Ureter (tissue), 1 donor: Measurements from ENCODE around the gene STPG2. TPM values are rescaled to one million over a fixed set of nuclear protein-coding genes. Genes with fewer than 3 reads are reported as not detected.

Experiments
- DNase-seq: peaks from one replicate; pipeline ENCODE4 v3.0.0-alpha.2; 2020; ENCODE audit warnings: low spot score
- total RNA-seq: library from RNA; stranded (reverse); gene quantifications from one replicate; pipeline ENCODE4 v1.2.4, GENCODE V29; 2023
- donor health status: DM: yes; HTN: yes; CAD: no.

STPG2 gene
- total RNA-seq, 1 donor from 2014 or later: 1.4 TPM

DNA sequence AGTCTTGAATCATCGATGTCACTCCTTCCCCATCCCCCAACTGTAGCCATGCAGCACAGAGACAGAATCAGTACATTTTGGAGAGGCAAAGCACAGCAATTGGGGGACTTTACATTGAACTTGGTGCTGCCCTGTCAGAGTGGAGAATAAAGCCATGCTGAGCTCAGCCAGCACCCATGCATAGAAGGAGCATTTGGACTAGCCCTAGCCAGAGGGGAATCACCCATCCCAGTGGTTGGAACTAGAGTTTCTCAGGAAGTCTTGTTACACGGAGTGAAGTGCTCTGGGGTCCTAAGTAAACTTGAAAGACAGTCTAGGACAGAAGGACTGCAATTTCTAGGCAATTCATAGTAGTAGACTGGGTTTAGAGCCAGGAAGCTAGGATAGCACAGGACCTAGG is 49.6 kb downstream of the STPG2 start:
- DNase-seq: no peak

GRCh38 chr4:98092833-98093439 is 50.3 kb downstream of the STPG2 start:
- DNase-seq: no peak

DNA sequence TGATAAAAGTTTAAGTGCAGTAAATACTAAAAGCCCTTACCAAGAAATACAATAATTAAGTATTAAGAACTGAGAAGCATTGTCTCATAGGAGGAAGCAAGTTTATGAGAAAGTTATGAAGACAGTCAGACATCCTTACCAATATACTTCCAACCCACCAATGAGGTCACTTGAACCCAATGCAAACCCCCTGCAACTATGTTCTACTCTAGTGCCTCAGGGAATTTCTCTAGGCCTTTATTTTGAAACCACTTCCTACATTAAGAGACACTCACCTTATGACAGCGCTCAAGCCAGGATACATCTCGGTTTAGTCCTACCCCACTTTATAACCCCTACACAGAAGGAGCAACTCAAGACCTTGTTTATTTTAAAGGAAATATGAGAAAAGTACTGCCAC is 61.3 kb downstream of the STPG2 start:
- DNase-seq: no peak

GRCh38 chr4:98068495-98068894 is 74.8 kb downstream of the STPG2 start:
- DNase-seq: no peak

DNA sequence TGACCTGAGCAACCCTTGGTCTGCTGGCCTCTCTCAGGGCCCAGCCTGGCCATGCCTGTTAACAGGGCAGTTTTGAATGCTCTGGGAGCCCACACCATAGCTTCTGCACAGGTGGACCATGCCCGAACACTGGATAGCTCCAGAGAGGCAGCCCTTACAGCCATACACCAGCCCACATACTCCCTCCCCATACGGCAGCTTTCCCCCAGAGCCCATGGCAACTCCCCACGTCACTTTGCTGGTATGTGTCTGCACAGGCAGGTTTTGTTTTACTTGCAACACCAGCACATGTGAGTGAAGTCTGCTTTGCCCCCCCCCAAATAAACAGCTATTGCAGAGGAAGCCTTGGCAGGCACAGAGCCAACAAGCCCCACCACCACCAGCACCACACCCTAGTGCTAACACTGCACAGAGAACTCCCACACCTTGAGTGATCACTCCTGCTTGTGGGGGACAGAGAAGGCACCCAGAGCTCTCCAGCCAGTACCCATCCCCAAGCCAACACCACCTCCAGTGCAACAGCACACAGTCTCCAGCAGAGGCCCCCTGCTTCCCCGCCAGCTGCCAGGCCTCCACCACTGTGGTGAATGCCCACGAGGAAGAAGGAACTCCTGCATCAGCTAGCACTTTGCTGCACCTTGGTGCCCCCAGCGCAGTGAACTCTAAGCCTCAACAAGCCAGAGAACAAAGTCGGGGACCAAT is 87.3 kb downstream of the STPG2 start:
- no peak for DNase-seq

- no peak for DNase-seq
Observed at GRCh38 chr4:98046665-98047064, 96.6 kb downstream of the STPG2 start.

DNA sequence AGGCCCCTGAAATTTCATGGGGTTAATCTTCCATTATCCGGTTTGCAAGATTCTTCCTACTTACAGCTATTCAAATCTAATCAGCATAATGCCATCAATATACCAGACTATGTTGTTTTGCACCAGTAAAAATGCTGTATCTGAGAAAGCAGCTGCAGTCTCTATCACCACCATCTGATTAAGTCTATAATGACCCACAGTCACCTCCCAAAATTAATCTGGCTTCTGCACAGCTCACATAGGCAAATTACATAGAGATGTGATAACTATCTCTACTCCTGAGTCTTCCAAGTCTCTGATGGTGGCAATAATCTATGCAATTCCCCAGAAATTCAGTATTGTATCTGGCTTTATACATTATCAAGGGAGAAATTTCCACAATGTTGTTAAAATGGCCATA is 113.2 kb downstream of the STPG2 start:
- DNase-seq: no peak

- no peak for DNase-seq
Observed at GRCh38 chr4:98027827-98028226, 115.4 kb downstream of the STPG2 start.

GRCh38 chr4:98026362-98026761 is 116.9 kb downstream of the STPG2 start:
- no peak for DNase-seq

DNA sequence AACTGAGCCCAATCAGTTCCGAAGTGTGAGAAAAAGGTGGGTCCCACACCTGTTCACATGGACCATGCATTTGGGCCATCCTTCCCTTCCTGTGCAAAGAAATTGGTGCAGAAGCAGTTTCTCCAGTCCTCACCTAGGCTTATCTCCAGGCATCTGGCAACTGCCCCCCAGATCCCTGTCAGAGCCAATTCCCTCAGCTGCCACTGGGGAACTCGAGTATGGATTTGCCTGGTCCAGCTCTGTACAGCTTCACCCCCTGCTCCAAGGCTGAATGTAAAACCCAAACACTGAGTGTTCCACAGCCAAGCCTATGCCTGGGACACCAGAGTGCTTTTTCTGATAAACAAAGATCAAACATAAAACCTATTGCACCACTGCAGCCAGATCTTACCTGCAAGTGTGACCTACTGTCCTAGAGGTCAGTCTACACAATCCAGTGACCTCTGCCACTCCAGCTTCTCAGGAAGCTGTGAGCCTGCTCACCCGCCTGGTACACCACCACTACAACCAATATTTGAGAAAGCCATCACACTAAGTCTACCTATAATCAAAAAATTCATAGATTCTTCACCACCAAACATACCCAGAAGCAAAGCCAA is 136.4 kb downstream of the STPG2 start:
- DNase-seq: no peak

DNA sequence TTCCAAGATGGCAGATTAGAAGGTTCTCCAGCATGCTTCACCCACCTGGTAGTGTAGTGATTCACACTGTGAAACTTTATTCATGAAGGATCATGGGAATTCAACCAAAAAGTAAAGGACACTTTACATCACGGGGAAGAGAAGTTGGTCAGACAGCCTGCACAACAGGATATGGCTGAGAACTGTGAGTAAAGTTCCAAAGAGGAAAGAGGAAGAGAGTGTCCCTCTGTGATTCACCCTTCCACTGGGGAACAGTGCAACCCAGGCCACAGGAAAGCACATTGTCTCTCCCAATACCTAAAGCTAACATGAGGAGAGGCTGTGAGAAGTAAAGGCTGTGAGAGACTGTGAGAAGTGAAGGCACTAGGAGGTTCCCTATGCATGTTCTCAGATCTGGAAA is 137.2 kb downstream of the STPG2 start:
- no peak for DNase-seq

DNA sequence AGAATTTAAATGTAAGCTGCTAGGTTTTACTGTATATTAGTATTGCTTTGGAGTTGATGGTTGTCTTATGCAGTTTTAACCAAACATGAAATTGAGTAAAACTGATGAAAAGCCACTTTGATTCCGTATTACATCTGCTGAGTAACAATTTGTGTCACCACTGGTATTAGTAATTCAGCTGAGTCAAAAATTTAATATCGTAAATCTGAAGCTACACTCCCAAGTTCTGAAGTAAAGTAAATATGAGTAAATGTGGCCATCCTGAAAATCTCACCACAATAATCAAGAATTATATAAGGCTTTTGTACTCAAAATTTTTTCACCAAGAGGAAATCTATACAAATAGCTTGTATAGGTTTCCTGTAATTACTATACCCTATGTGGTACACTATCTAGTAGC is 142.3 kb downstream of the STPG2 start:
- no peak for DNase-seq

- no peak for DNase-seq
Observed at GRCh38 chr4:97998203-97998602, 145.1 kb downstream of the STPG2 start.

DNA sequence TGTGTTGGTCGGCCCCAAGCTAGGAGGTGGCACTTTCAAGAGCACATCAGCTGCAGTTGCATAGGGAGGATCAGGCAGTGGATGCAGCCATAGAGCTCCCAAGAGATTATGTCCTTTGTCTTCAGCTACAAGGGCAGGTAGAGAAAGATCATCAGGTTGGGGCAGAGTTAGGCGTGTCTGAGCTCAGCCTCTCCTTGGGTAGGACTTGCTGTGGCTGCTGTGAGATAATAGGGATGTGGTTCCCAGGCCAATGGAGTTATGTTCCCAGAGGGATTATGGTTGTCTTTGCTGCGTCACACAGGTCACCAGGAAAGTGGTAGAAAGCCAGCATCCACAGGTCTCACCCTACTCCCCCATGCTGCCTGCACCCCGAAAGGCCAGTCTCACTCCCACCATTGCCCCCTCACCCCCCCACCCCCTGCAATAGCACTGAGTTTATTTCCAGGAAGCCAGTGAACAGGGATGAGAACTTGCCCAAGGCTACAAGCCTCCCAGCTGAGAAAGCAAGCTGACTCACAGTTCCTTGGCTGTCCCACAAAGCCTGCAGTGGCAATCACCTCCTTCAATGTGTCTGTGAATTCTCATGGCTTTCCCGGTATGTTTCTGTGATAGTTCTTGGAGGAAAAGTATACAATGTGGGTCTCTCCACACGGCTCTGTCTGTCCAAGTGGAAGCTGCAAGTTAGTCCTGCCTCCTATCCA is 148.4 kb downstream of the STPG2 start:
- no peak for DNase-seq

DNA sequence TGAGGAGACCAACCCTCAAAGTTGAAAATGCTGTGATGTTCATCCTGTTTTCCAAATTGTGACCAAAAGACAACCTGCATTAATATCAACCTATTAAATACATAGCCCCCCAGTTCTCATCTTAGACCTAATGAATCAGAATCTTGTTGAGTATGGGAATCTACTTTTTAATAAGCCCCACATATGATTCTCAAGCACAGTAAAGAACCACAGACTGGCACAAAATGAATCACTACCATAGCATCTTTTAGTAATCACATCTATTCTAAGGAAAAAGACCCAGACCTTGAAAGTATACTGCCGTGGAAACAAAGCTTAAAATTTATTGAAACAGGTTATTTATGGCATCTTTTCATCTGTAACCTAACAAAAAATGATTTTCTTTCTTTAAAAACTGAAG is 152.9 kb downstream of the STPG2 start:
- DNase-seq: no peak

GRCh38 chr4:97987019-97987648 is 156.1 kb downstream of the STPG2 start:
- DNase-seq: no peak

DNA sequence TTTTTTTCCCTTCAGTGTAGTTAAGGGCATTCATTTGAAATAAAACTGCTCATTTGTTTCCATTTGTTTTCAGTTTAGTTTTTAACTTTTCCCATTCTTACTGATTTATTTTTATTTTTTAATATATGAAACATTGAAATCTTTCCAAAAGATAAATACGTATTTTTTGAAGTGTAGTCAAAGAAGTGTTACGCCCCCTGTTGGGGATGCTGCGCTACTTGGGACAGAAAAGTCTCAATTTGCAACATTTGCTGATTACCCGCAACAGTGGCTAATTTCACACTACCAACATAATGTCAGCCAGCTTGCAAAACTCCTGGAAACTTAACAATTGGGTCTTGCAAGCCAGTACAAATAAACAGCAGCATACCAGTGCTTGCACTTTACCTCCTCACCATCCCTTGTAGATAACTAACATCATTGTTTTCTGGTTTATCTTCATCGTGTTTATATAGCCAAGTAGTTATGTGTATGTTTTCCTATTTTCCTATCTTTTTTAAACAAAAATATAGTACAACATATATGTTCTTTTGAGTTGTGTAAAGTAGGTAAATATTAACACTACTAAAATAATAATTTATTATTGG is 158.6 kb downstream of the STPG2 start:
- no peak for DNase-seq

DNA sequence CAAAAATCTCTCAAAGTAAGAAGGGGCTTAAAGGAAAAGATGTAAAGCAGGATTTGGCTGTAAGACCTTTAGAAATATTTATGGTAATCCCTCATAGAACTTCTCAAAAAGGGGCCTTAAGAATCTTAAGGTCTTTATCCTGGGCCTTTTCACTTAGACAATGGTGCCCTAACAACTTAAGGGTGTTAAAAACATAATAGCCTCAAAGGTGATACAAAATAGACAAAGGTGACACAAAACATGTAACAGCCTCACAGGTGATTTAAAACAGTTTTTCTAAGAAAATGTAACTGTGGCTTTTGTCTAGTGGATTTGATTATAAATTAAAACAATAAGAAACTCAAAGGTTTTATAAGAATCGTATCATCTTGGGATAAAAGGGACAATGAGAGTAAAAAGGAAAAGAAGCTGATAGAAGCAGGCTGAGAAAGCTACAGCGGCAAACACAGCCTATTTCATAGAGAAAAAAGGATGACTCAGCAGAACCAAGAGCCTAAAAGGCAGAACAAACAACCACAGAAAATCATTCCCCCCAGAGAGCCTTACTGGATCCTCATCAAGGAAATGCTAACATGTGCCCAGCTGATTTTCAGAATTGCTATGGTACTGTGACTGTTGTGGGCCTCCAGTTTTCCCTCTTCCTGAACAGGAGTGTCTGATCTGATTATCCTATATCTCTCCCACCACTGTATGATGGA is 164.3 kb downstream of the STPG2 start:
- DNase-seq: no peak

- DNase-seq: no peak
Observed at GRCh38 chr4:97953171-97953941, 189.9 kb downstream of the STPG2 start.

GRCh38 chr4:97952763-97953162 is 190.5 kb downstream of the STPG2 start:
- no peak for DNase-seq

DNA sequence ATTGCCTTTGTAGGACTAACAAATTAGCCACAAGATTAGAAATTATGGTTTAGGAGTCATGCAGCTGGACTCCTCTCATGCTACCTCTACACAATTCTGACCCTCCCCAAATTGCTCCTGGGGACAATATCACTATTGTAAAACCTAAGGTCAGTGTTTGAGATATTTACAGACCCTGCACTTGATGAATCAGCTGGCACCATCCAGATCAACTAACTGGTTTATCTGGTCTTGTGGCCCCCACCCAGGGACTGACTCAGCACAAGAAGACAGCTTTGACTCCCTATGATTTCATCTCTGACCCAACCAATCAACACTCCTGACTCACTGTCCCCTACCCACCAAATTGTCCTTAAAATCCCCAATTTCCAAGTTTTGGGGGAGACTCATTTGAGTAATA is 192.4 kb downstream of the STPG2 start:
- DNase-seq: no peak
